Measurements from ENCODE around the gene CARD14.

DNA sequence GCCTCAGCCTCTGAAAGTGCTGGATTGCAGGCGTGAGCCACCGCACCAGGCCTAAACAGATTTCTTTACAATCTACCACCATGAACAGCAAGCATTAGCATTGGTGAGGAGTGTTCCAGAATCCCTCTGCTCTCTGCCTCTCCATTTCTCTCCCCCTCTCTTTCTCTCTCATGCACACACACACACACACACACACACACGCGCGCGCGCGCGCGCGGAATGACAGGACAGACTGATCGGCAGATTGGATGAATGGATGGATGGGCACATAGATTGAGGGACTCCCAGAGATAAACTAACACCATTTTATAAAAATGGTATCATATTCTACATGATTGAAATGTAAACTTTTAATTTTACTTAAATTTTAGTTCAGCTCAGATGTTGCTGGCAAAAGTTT lies 3.3 kb downstream of the CARD14 start:
- TF ChIP-seq, protein P1, sequence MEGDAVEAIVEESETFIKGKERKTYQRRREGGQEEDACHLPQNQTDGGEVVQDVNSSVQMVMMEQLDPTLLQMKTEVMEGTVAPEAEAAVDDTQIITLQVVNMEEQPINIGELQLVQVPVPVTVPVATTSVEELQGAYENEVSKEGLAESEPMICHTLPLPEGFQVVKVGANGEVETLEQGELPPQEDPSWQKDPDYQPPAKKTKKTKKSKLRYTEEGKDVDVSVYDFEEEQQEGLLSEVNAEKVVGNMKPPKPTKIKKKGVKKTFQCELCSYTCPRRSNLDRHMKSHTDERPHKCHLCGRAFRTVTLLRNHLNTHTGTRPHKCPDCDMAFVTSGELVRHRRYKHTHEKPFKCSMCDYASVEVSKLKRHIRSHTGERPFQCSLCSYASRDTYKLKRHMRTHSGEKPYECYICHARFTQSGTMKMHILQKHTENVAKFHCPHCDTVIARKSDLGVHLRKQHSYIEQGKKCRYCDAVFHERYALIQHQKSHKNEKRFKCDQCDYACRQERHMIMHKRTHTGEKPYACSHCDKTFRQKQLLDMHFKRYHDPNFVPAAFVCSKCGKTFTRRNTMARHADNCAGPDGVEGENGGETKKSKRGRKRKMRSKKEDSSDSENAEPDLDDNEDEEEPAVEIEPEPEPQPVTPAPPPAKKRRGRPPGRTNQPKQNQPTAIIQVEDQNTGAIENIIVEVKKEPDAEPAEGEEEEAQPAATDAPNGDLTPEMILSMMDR (IDR thresholded peaks at IDR 0.05; ENCODE audit: low read depth, low read length), result no peak
- no peak for TF ChIP-seq POLR2A (IDR thresholded peaks at IDR 0.05; ENCODE audit: extremely low read depth, insufficient read length)
- TF ChIP-seq MYC (IDR thresholded peaks at IDR 0.05; ENCODE audit: low read depth, low read length), result no peak

Data from NB4 (cell line).